Keratinocyte (primary cell): ENCODE results near the gene EPC2. TPM values are rescaled to one million over a fixed set of nuclear protein-coding genes. Genes with fewer than 3 reads are reported as not detected.

Experiments
- DNase-seq: peaks from one replicate; pipeline ENCODE4 v3.0.0-alpha.2; 2011; ENCODE audit warnings: low read depth, missing footprints, low spot score
- FAIRE-seq: peaks from 2 replicates; lab custom pipeline; 2011; peaks lifted over from hg19 to GRCh38; lab: Jason Lieb, UNC
- H2AFZ ChIP-seq: 2 replicates; pipeline ENCODE4 v1.6.0; 2012; ENCODE audit warnings: low read length, control low read depth, inconsistent platforms; ENCODE audit not compliant: control insufficient read depth
- H3K27ac ChIP-seq: 2 replicates; pipeline ENCODE4 v1.5.1; 2011; ENCODE audit warnings: low read length; ENCODE audit not compliant: control insufficient read depth, insufficient read depth
- H3K27me3 ChIP-seq: 3 replicates; pipeline ENCODE4 v1.6.0; 2011; ENCODE audit warnings: low read length; ENCODE audit not compliant: control insufficient read depth, insufficient read depth; ENCODE audit errors: extremely low read depth
- H3K36me3 ChIP-seq, 2 experiments: 2 replicates in 1 of 2; 3 replicates in 1 of 2; pipeline ENCODE4 v1.5.1; 2011; ENCODE audit warnings: low read length in 2 of 2, mild to moderate bottlenecking in 1 of 2; ENCODE audit not compliant: control insufficient read depth in 2 of 2, insufficient read depth in 2 of 2; ENCODE audit errors: extremely low read depth in 1 of 2
- H3K4me1 ChIP-seq: 3 replicates; pipeline ENCODE4 v1.5.1; 2011; ENCODE audit warnings: low read length; ENCODE audit not compliant: control insufficient read depth, insufficient read depth; ENCODE audit errors: extremely low read depth
- H3K4me2 ChIP-seq: 3 replicates; pipeline ENCODE4 v1.6.0; 2011; ENCODE audit warnings: low read depth, low read length; ENCODE audit not compliant: control insufficient read depth, insufficient read depth; ENCODE audit errors: extremely low read depth
- H3K4me3 ChIP-seq, 3 experiments: fragments of 200-600 bp in 1 of 3; sonication (generic) in 1 of 3; 2 replicates in 2 of 3; 3 replicates in 1 of 3; pipeline ENCODE4 v1.5.1; 2011 to 2016; ENCODE audit warnings: low read length in 3 of 3, mild to moderate bottlenecking in 3 of 3, control low read depth in 2 of 3, inconsistent platforms in 1 of 3, low read depth in 1 of 3, mixed read lengths in 1 of 3, mixed run types in 1 of 3, moderate library complexity in 1 of 3; ENCODE audit not compliant: control insufficient read depth in 2 of 3, insufficient read depth in 2 of 3; ENCODE audit errors: extremely low read depth in 1 of 3
- H3K79me2 ChIP-seq: 2 replicates; pipeline ENCODE4 v1.6.0; 2012; ENCODE audit warnings: low read length; ENCODE audit not compliant: control insufficient read depth, insufficient read depth
- H3K9ac ChIP-seq: 3 replicates; pipeline ENCODE4 v1.6.0; 2011; ENCODE audit warnings: low read length; ENCODE audit not compliant: control insufficient read depth, insufficient read depth; ENCODE audit errors: extremely low read depth
- H3K9me1 ChIP-seq: 3 replicates; pipeline ENCODE4 v1.6.0; 2011; ENCODE audit warnings: low read length; ENCODE audit not compliant: control insufficient read depth, insufficient read depth; ENCODE audit errors: extremely low read depth
- H3K9me3 ChIP-seq: 2 replicates; pipeline ENCODE4 v1.5.1; 2012; ENCODE audit warnings: low read depth, low read length; ENCODE audit not compliant: control insufficient read depth
- H4K20me1 ChIP-seq: 3 replicates; pipeline ENCODE4 v1.6.0; 2011; ENCODE audit warnings: low read length; ENCODE audit not compliant: control insufficient read depth, insufficient read depth; ENCODE audit errors: extremely low read depth
- CTCF ChIP-seq, 3 experiments: IDR thresholded peaks in 1 of 3; conservative IDR thresholded peaks in 1 of 3; optimal IDR thresholded peaks in 1 of 3; 2 replicates in 2 of 3; 3 replicates in 1 of 3; pipeline versions ENCODE3 to v1.5.1; 2011; ENCODE audit warnings: low read length in 3 of 3, mild to moderate bottlenecking in 3 of 3, moderate library complexity in 2 of 3, control low read depth in 1 of 3, inconsistent platforms in 1 of 3; ENCODE audit not compliant: insufficient read depth in 2 of 3; ENCODE audit errors: extremely low read depth in 1 of 3
- EZH2 ChIP-seq: IDR thresholded peaks from one replicate; pipeline ENCODE4 v1.6.1; 2012; ENCODE audit warnings: inconsistent platforms, mild to moderate bottlenecking, low read length, moderate library complexity
- dilution Hi-C: fragments of 300-500 bp; cut with MboI; formaldehyde crosslinking; loops from one replicate; pipeline ENCODE4 v1.7.0; 2020; ENCODE audit warnings: low sequenced_read_pairs; ENCODE audit not compliant: extremely low pct_ligation_motif_present
- polyA plus RNA-seq, 5 experiments: library from polyadenylated mRNA; depleted of rRNA in 3 of 5; stranded (reverse) in 3 of 5; stranded (forward) in 1 of 5; unstranded in 1 of 5; fragments of >200 nt; gene quantifications; 1 replicate in 1 of 5; 2 replicates in 3 of 5; 3 replicates in 1 of 5; pipeline versions ENCODE4 v1.2.1 to v1.2.3, GENCODE V29; 2011 to 2012; ENCODE audit warnings: missing spikeins in 2 of 5, low read depth in 1 of 5, low replicate concordance in 1 of 5
- small RNA-seq, 3 experiments: library from RNA; depleted of rRNA; stranded (forward); fragments of <200 nt; gene quantifications; one replicate each; pipeline ENCODE3, GENCODE V24; 2012; ENCODE audit warnings: low read depth in 3 of 3, low replicate concordance in 1 of 3; ENCODE audit not compliant: insufficient read length in 3 of 3

Gene EPC2
- polyA plus RNA-seq, 1 donor (not counting 4 experiments of a cell fraction or from before 2014, with no cell fraction given), result 13.1 TPM

- no peak for FAIRE-seq
- Histone ChIP-seq H3K9me3 (no peaks in the 10 kb centered on the region), H2AFZ (no peak overlapping the region), H3K4me2 (no peak overlapping the region), H3K36me3 (no peaks in the 10 kb centered on the region), H3K4me1 (no peaks in the 10 kb centered on the region), H3K4me3 (no peak overlapping the region), H3K9ac (no peak overlapping the region), H4K20me1 (no peaks in the 10 kb centered on the region), H3K27me3 (peaks cover 10% of the 10 kb centered on the region), H3K27ac (no peak overlapping the region), H3K79me2 (no peaks in the 10 kb centered on the region), H3K9me1 (no peaks in the 10 kb centered on the region)
- dilution Hi-C loops, result no loop called here
- no peak for DNase-seq
- TF ChIP-seq CTCF (optimal IDR thresholded peaks at IDR 0.05 in 1 of 3, IDR thresholded peaks at IDR 0.05 in 1 of 3, conservative IDR thresholded peaks at IDR 0.05 in 1 of 3; ENCODE audit: extremely low read depth in 1 of 3, insufficient read depth in 2 of 3, low read length in 3 of 3) (no peak), EZH2 (no peak)
Observed at GRCh38 chr2:148832637-148833036, 188.1 kb downstream of the EPC2 start.

Small RNA genes within 50 kb of the gene (small RNA-seq; reads per million reads assigned to genes)
- gene RNU2-9P (0 to 0.25 (median 0) reads per million in 3 experiments), gene RPS29P8 (0 to 0.25 (median 0) reads per million in 3 experiments)

Other genes with a start within 250 kb of the EPC2 start
- gene KIF5C, start 230.5 kb downstream of the EPC2 start, polyA plus RNA-seq, result 0.01 to 0.09 TPM (median 0.03 TPM) in 3 replicates